GM18519 (cell line): ENCODE results near the gene ZDHHC9.
"Not testable (repeated sequence)": the region's sequence is repeated elsewhere in the genome, so short reads cannot be mapped to it uniquely, and the experiment has no call there.

Source experiments
- ATAC-seq: cut with Tn5 transposase; IDR thresholded peaks from one replicate; pipeline ENCODE4 v1.9.1; 2021; ENCODE audit warnings: mild to moderate bottlenecking, moderate library complexity; ENCODE audit not compliant: unreplicated experiment, low FRiP score

Gene ZDHHC9

GRCh38 chrX:129843459-129844306 is at the start of gene ZDHHC9:
Gene ZDHHC9 (minus strand): TSS chrX:129843886. CDS start chrX:129841945, 1,941 bp downstream.
- peak; percentile 97 for ATAC-seq

- no peak for ATAC-seq
These were observed 33.7 kb upstream of the ZDHHC9 start for GRCh38 chrX:129877401-129877800.

GRCh38 chrX:129876771-129877305 is 33.2 kb upstream of the ZDHHC9 start:
- ATAC-seq, result no peak

- no peak for ATAC-seq
These were observed 32.0 kb upstream of the ZDHHC9 start for GRCh38 chrX:129875669-129876068.

GRCh38 chrX:129872524-129872923 is 28.8 kb upstream of the ZDHHC9 start:
- ATAC-seq, result no peak

DNA sequence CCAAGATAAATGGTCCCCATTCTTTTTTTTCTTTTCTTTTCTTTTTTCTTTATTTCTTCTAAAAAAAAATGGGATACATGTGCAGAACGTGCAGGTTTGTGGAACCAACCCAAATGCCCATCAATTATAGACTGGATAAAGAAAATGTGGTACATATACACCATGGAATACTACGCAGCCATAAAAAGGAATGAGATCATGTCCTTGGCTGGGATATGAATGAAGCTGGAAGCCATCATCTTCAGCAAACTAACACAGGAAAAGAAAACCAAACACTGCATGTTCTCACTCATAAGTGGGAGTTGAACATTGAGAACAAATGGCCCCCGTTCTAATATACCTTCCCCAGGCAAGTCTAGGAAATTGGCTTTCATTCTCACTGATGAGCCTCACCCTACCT is 22.6 kb upstream of the ZDHHC9 start:
- ATAC-seq, result not testable (repeated sequence)

DNA sequence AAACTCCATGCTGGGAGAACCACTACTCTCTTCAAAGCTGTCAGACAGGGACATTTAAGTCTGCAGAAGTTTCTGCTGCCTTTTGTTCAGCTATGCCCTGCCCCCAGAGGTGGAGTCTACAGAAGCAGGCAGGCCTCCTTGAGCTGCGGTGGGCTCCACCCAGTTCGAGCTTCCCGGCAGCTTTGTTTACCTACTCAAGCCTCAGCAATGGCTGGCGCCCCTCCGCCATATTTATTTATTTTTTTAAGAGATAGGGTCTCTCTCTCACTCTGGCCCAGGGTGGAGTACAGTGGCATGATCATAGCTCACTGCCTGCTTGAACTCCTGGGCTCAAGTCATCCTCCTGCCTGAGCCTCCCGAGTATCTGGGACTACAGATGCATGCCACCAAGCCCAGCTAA is 15.4 kb upstream of the ZDHHC9 start:
- not testable (repeated sequence) for ATAC-seq

DNA sequence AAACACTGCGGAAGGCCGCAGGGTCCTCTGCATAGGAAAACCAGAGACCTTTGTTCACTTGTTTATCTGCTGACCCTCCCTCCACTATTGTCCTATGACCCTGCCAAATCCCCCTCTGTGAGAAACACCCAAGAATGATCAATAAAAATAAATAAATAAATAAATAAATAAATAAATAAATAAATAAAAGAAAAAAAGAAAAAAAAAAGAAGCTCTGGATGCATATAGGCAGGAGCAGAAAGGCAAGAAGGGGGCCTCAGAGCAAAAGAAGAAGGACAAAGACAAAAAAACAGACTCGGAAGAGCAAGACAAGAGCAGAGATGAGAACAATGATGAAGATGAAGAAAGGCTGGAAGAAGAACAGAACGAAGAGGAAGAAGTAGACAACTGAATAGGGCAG is 8.1 kb upstream of the ZDHHC9 start:
- not testable (repeated sequence) for ATAC-seq

GRCh38 chrX:129846716-129847115 is 3.0 kb upstream of the ZDHHC9 start:
- ATAC-seq, result no peak

GRCh38 chrX:129845616-129846190 is 2.0 kb upstream of the ZDHHC9 start:
- no peak for ATAC-seq

DNA sequence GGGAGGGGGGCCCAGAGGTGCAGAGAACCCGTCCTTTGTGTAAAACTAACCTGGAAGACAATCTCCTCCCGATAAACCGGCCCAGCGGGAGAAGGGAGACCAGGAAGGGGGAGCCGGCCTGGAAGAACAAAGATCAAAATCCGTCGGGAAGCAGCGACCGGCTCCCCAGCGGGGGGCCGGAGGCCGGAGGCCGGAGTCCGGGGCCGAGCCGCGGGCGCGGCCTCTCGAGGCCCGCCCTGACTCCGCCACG is 552 bp downstream of the ZDHHC9 start:
- no peak for ATAC-seq

DNA sequence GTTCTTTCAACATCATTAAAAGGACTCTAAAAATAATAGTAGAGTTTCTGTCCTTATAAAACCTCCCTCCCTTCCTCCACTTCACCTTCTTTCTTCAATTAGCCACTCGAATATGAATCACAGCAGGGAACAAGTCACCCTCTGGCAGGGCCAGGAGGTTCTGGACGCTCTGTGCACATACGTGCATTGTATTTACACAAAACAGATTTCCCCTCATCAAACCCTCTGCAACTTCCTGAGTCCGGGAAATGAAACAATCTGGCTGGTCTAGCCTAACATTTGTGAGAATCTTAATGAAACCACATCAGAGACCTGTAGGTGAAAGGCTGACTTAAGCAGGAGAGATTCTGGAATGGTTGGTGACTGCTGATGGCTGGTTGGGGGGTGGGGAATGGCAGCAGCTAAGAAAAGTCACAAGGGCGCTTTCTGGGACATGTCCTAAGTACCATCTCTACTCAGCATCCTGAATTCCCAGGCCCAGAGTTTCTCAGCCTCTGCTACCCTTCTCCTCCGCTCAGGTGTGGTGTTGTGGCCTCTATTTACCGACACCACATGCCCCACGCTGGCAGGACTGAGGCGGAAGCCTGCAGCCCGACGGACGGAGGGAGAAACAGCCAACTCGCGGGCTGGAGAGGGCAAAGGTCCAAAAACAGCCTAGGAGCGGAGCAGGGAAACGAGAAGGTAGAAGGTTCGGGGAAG is 1.0 kb downstream of the ZDHHC9 start:
- no peak for ATAC-seq

- ATAC-seq, result no peak
These were observed 3.3 kb downstream of the ZDHHC9 start for GRCh38 chrX:129840344-129840743.

- ATAC-seq, result no peak
These were observed 6.9 kb downstream of the ZDHHC9 start for GRCh38 chrX:129836827-129837226.

DNA sequence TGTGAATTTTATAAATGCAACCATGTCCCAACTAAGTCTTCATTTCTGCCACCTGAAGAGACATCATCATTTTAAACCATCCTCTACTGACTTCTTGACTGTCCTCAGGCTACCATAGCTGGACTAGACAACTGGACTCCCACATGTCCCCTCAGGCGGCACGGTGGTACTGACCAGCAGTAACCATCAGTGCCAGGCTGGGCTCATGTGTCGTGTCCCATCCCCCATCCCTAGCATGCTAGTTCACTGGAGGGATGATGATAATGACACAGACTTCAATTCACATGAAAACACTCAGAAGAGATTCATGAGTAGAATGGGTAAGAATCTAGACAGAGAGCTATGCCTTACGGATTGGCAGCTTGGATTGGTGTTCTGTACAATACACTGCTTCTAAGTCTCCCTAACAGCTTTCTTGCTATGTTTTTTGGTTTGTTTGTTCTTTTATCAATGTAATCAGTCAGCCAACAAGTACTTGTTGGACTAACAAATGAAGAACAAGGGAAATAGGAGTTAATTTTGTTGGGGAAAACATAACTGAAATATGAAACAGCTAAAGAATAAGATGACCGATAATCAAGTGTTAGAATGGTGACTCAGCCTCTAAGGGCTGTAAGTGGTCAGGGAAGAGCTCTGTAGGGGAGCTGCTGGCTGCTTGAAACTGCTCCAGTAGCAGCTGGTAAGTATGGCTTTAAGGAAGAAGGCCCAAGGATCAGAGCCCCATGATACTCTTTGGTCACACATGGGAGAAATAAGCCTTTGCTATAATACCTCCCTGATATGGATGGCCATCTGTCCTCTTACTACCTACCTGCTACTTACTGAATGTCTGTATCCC is 10.3 kb downstream of the ZDHHC9 start:
- no peak for ATAC-seq

GRCh38 chrX:129831091-129831885 is 12.4 kb downstream of the ZDHHC9 start:
- no peak for ATAC-seq

- ATAC-seq, result no peak
These were observed 13.2 kb downstream of the ZDHHC9 start for GRCh38 chrX:129830494-129830893.

GRCh38 chrX:129825746-129826505 is 17.8 kb downstream of the ZDHHC9 start:
- no peak for ATAC-seq

- ATAC-seq, result no peak
These were observed 19.1 kb downstream of the ZDHHC9 start for GRCh38 chrX:129824620-129825019.
